Measurements from ENCODE around the gene P2RX7.
"Not testable (repeated sequence)": the region's sequence is repeated elsewhere in the genome, so short reads cannot be mapped to it uniquely, and the experiment has no call there.

P2RX7 gene

DNA sequence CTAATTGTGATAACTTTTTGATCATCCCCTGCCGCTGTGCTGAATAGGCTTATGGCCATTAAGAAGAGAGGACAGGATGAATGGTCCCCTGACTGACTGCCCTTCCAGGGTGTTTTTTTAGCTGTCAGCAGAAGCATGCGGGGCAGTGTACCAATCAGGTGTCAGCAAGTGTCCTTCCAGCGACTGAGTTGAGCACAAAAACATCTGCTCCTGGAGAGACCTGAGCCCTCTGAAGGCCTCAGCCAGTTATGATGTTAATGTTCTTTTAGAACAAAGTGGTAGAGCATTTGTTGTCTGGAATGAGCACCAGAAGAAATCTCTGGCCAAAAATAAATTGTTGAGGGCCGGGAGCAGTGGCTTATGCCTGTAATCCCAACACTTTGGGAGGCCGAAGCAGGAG lies 37.5 kb downstream of the P2RX7 start:
- no peak for DNase-seq (ENCODE audit: low read depth in 2 of 3, low spot score in 1 of 3)

- DNase-seq (ENCODE audit: low read depth in 2 of 3, low spot score in 1 of 3), result no peak
These were observed 38.1 kb downstream of the P2RX7 start for GRCh38 chr12:121170611-121171260.

DNA sequence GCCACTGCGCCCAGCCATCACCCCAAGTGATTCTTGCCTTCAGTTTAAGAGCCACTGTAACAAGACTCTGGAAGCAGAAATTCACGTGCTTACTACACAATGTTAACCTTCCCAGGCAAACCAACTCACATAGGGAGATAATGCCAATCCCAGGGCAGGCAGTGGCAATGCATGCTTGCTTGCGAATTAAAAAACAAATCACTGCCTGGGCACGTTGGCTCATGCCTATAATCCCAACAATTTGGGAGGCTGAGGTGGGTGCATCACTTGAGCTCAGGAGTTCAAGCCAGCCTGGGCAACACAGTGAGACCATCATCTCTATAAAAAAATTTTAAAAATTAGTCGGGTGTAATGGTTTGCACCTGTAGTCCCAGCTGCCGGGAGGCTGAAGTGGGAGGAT lies 39.5 kb downstream of the P2RX7 start:
- DNase-seq (ENCODE audit: low read depth in 2 of 3, low spot score in 1 of 3), result no peak

DNA sequence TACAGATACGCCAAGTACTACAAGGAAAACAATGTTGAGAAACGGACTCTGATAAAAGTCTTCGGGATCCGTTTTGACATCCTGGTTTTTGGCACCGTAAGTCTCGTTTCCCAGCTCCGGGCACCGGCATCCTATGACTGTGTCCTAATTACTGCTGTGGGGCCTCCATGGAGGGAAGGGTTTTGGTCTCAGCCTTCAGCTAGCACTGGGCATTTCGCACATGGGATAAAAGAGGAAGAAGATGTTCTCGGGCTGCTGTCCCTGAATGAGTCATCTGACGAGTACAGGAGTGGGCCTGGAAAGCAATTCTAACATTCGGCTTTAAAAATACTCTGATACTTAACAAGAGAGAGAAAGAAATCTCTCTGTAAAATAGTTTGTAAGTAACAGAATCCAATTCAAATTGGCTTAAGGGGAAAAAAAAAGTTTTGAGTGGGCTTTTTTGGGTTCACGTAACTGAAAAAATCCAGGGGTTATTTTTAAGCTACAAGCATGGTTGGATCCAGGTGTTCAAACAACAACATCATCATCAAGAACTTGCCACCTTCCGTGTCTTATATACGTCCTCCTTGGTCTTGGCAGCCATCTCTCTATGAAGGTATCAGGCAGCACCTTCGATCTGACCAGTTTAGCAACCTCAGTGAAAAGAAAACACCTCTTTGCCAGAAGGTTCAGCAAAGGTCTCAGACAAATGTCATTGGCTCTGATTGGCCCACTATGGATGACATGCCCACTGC lies 42.9 kb downstream of the P2RX7 start:
- DNase-seq (ENCODE audit: low read depth in 2 of 3, low spot score in 1 of 3), result no peak

GRCh38 chr12:121176826-121177529 lies 44.3 kb downstream of the P2RX7 start:
- DNase-seq (ENCODE audit: low read depth in 2 of 3, low spot score in 1 of 3), result no peak

- no peak for DNase-seq (ENCODE audit: low read depth in 2 of 3, low spot score in 1 of 3)
These were observed 48.5 kb downstream of the P2RX7 start for GRCh38 chr12:121181181-121181580.

- DNase-seq (ENCODE audit: low read depth in 2 of 3, low spot score in 1 of 3), result peak in 1 of 3 donors; percentile 11
These were observed 49.7 kb downstream of the P2RX7 start for GRCh38 chr12:121182222-121182893.

DNA sequence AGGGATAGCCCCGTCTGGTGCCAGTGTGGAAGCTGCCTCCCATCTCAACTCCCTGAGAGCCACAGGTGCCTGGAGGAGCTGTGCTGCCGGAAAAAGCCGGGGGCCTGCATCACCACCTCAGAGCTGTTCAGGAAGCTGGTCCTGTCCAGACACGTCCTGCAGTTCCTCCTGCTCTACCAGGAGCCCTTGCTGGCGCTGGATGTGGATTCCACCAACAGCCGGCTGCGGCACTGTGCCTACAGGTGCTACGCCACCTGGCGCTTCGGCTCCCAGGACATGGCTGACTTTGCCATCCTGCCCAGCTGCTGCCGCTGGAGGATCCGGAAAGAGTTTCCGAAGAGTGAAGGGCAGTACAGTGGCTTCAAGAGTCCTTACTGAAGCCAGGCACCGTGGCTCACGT lies 51.7 kb downstream of the P2RX7 start:
- DNase-seq (ENCODE audit: low read depth in 2 of 3, low spot score in 1 of 3), result no peak

DNA sequence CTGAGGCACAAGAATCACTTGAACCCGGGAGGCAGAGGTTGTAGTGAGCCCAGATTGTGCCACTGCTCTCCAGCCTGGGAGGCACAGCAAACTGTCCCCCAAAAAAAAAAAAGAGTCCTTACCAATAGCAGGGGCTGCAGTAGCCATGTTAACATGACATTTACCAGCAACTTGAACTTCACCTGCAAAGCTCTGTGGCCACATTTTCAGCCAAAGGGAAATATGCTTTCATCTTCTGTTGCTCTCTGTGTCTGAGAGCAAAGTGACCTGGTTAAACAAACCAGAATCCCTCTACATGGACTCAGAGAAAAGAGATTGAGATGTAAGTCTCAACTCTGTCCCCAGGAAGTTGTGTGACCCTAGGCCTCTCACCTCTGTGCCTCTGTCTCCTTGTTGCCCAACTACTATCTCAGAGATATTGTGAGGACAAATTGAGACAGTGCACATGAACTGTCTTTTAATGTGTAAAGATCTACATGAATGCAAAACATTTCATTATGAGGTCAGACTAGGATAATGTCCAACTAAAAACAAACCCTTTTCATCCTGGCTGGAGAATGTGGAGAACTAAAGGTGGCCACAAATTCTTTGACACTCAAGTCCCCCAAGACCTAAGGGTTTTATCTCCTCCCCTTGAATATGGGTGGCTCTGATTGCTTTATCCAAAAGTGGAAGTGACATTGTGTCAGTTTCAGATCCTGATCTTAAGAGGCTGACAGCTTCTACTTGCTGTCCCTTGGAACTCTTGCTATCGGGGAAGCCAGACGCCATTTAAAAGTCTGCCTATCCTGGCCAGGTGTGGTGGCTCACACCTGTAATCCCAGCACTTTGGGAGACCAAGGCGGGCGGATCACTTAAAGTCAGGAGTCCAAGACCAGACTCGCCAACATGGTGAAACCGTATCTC lies 52.6 kb downstream of the P2RX7 start:
- DNase-seq (ENCODE audit: low read depth in 2 of 3, low spot score in 1 of 3), result no peak

- DNase-seq (ENCODE audit: low read depth in 2 of 3, low spot score in 1 of 3), result no peak
These were observed 54.1 kb downstream of the P2RX7 start for GRCh38 chr12:121186826-121187225.

DNA sequence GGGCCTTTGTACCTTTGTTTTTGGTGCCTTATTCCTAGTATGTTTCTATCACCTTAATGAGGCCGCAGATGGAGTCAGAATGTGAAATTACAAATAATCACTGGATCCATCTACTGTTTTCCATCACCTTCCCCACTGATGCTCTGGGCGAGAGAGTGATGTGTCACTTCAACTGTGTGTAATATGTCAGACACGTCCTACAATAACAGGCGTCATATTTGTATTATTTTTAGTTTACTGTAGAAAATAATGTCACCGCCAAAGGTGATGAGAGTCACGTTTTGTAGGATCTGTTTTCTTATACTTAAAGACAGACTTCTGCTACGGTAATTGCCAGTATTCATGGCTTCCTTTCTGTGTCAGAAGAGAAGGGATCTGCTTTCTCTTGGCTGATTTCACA lies 54.8 kb downstream of the P2RX7 start:
- DNase-seq (ENCODE audit: low read depth in 2 of 3, low spot score in 1 of 3), result no peak

- no peak for DNase-seq (ENCODE audit: low read depth in 2 of 3, low spot score in 1 of 3)
These were observed 55.6 kb downstream of the P2RX7 start for GRCh38 chr12:121188227-121188626.

DNA sequence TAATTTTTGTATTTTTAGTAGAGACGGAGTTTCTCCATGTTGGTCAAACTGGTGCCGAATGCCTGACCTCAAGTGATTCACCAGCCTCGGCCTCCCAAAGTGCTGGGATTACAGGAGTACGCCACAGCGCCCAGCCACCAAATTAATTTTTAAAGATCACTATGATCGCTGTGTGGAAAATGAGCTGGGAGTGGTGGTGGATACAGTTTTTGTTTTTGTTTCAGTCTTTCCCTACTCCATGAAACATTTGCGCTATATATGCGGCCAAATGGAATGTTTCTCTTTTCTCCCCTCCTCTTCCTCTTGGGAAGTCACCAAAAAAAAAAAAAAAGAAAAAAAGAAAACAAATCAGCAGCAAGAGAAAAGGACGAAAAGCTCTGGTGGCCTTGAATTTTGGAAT lies 56.5 kb downstream of the P2RX7 start:
- DNase-seq (ENCODE audit: low read depth in 2 of 3, low spot score in 1 of 3), result no peak

DNA sequence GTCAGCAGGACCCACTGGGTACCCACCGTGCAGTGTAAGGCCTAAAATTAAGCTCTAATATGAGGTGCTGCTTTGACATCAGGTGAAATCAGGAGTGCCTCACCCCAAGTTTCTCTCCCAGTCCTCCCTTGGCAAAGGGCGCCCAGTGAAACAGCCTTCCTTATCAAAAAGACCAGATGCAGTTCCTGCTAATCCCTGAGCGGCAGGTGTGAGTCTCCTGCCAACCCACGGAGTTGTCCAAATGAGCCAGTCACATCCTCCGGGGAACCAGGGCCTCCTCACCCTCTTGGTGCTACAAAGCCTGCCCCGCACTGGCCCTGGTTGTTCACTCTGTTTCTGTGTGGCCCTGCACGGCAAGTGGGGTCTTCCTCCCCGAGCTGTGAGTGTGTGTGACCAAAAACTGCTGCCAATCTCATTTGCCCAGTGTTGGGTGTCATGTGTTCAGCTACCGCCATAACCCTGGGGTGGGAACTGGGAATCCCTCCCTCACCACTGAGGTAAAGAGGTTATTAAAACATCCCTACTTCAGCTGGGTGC lies 57.0 kb downstream of the P2RX7 start:
- DNase-seq (ENCODE audit: low read depth in 2 of 3, low spot score in 1 of 3), result no peak

- DNase-seq (ENCODE audit: low read depth in 2 of 3, low spot score in 1 of 3), result no peak
These were observed 57.9 kb downstream of the P2RX7 start for GRCh38 chr12:121190523-121191031.

- no peak for DNase-seq (ENCODE audit: low read depth in 2 of 3, low spot score in 1 of 3)
These were observed 58.5 kb downstream of the P2RX7 start for GRCh38 chr12:121191151-121191550.

DNA sequence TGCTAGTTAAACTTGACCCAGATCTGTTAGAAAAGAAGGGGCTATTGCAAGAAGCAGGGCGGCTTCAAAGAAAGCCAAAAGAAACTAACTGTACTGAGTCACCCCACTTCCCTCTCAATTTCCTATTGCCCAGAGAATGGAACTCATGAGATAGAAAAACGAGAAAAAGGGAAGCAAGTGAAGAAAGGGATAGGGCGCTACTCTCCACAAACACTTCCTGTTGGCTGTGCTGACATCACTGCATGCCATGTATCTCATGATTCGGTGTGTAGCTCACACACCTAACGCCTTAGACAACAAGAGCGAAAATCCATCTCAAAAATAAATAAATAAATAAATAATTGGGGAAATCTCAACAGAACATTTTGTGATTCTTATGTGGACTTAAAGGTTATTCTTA lies 64.2 kb downstream of the P2RX7 start:
- no peak for DNase-seq (ENCODE audit: low read depth in 2 of 3, low spot score in 1 of 3)

DNA sequence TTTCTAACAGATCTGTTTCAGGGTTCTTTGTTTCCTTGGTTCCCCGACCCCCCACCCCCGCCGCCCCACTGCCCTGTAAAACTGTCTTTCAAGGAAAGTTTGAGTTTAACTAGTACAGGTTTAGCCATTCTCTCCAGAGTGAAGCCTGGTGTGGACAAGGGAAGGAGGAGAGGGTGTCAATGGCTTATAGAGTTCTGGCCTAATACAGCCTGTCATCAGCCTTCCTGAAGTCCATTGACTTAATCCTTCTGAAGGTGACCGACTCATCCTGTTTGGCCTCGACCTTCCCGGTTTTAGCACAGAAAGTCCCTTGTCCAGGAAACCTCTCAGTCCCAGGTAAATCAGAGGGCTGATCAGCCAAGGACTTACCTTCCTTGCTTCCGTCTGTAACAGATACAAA lies 66.3 kb downstream of the P2RX7 start:
- no peak for DNase-seq (ENCODE audit: low read depth in 2 of 3, low spot score in 1 of 3)

GRCh38 chr12:121201140-121201539 lies 68.5 kb downstream of the P2RX7 start:
- not testable (repeated sequence) for DNase-seq (ENCODE audit: low read depth in 2 of 3, low spot score in 1 of 3)

Data from stimulated activated CD4-positive, alpha-beta T cell treated with anti-CD3 and anti-CD28 coated beads, Interleukin-12 subunit alpha, Interleukin-12 subunit beta, amount 100 ng/mL, for 48 hours (primary cell).